ENCODE results near the gene GSG1L. TPM values are rescaled to one million over a fixed set of nuclear protein-coding genes. Genes with fewer than 3 reads are reported as not detected.

The GSG1L gene
- total and polyA plus RNA-seq, 2 experiments from 2014 or later = not detected

GRCh38 chr16:27928542-27928941 is 135.0 kb downstream of the GSG1L start:
- Histone ChIP-seq H3K4me2 (no peak overlapping the region), H3K27me3 (peaks cover 6% of the 10 kb centered on the region), H3K9me3 (ENCODE audit: low read depth) (no peaks in the 10 kb centered on the region), H3K4me3 (no peak overlapping the region), H3K4me1 (ENCODE audit: insufficient read depth) (no peaks in the 10 kb centered on the region), H3K9me2 (replicated peaks; ENCODE audit: insufficient read depth) (no peaks in the 10 kb centered on the region), H3K36me3 (replicated peaks; ENCODE audit: insufficient read depth, low read depth) (no peaks in the 10 kb centered on the region), H3K79me2 (no peaks in the 10 kb centered on the region), H3K27ac (no peak overlapping the region), H2AFZ (no peak overlapping the region), H4K20me1 (ENCODE audit: insufficient read depth, poor library complexity, severe bottlenecking) (no peaks in the 10 kb centered on the region)
- no peak for TF ChIP-seq EZH2 (IDR thresholded peaks at IDR 0.05; ENCODE audit: borderline replicate concordance)
- no peak for TF ChIP-seq EZH2phosphoT487 (IDR thresholded peaks at IDR 0.05; ENCODE audit: low read depth, severe bottlenecking, unreplicated experiment)
- 42% methylated on average over 6 of the region's 6 CpGs for WGBS (ENCODE audit: low lambda C conversion rate, missing lambda C conversion rate)
- DNase-seq (ENCODE audit: low spot score) = no peak

DNA sequence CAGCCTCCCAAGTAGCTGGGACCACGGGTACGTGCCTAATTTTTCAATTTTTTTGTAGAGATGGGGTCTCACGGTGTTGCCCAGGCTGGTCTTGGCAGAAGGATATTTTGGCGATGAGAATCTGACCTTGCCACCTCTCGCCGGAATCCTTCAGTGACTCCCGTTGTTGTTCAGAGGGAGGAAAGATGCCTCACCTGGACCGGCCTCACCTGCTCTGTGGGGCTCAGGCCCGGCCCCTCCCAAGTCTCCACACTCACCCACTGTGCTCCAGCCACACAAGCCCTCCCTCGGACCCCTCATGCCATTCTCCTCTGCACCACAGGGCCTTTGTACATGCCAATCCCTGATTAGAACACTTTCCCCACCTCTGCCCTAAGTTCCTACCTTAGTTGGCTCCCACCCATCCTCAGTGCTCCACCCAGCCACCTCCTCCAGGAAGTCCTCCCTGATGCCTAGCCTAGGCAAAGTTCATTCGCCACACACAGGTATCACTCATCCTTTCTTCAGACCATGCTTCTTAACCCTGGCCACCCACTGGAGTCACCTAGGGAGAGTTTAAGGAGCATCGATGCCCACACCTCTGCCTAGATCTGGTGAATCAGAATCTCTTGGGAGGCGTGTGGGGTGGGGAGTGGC is 136.1 kb downstream of the GSG1L start:
- 77% methylated on average over 13 of the region's 13 CpGs for whole genome bisulfite sequencing (ENCODE audit: low lambda C conversion rate, missing lambda C conversion rate)
- H3K9me2 ChIP-seq (replicated peaks; ENCODE audit: insufficient read depth) = no peaks in the 10 kb centered on the region
- H4K20me1 ChIP-seq (ENCODE audit: insufficient read depth, poor library complexity, severe bottlenecking) = no peaks in the 10 kb centered on the region
- H2AFZ ChIP-seq = no peak overlapping the region
- no peaks in the 10 kb centered on the region for H3K4me1 ChIP-seq (ENCODE audit: insufficient read depth)
- TF ChIP-seq EZH2phosphoT487 (IDR thresholded peaks at IDR 0.05; ENCODE audit: low read depth, severe bottlenecking, unreplicated experiment) = no peak
- peaks cover 6% of the 10 kb centered on the region for H3K27me3 ChIP-seq
- H3K79me2 ChIP-seq = no peaks in the 10 kb centered on the region
- H3K4me3 ChIP-seq = no peak overlapping the region
- H3K4me2 ChIP-seq = no peak overlapping the region
- no peaks in the 10 kb centered on the region for H3K9me3 ChIP-seq (ENCODE audit: low read depth)
- H3K27ac ChIP-seq = no peak overlapping the region
- no peak for DNase-seq (ENCODE audit: low spot score)
- H3K36me3 ChIP-seq (replicated peaks; ENCODE audit: insufficient read depth, low read depth) = no peaks in the 10 kb centered on the region

- Histone ChIP-seq H3K36me3 (replicated peaks; ENCODE audit: insufficient read depth, low read depth) (no peaks in the 10 kb centered on the region), H3K9me2 (replicated peaks; ENCODE audit: insufficient read depth) (no peaks in the 10 kb centered on the region), H3K4me2 (no peak overlapping the region), H2AFZ (no peak overlapping the region), H3K9me3 (ENCODE audit: low read depth) (no peaks in the 10 kb centered on the region), H3K27ac (no peak overlapping the region), H3K27me3 (peaks cover 6% of the 10 kb centered on the region), H3K79me2 (no peaks in the 10 kb centered on the region), H4K20me1 (ENCODE audit: insufficient read depth, poor library complexity, severe bottlenecking) (no peaks in the 10 kb centered on the region), H3K4me1 (ENCODE audit: insufficient read depth) (no peaks in the 10 kb centered on the region), H3K4me3 (no peak overlapping the region)
- TF ChIP-seq EZH2phosphoT487 (IDR thresholded peaks at IDR 0.05; ENCODE audit: low read depth, severe bottlenecking, unreplicated experiment) = no peak
- no peak for TF ChIP-seq EZH2 (IDR thresholded peaks at IDR 0.05; ENCODE audit: borderline replicate concordance)
- TF ChIP-seq, protein P1, sequence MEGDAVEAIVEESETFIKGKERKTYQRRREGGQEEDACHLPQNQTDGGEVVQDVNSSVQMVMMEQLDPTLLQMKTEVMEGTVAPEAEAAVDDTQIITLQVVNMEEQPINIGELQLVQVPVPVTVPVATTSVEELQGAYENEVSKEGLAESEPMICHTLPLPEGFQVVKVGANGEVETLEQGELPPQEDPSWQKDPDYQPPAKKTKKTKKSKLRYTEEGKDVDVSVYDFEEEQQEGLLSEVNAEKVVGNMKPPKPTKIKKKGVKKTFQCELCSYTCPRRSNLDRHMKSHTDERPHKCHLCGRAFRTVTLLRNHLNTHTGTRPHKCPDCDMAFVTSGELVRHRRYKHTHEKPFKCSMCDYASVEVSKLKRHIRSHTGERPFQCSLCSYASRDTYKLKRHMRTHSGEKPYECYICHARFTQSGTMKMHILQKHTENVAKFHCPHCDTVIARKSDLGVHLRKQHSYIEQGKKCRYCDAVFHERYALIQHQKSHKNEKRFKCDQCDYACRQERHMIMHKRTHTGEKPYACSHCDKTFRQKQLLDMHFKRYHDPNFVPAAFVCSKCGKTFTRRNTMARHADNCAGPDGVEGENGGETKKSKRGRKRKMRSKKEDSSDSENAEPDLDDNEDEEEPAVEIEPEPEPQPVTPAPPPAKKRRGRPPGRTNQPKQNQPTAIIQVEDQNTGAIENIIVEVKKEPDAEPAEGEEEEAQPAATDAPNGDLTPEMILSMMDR (IDR thresholded peaks at IDR 0.05; ENCODE audit: poor library complexity) = no peak
- no peak for DNase-seq (ENCODE audit: low spot score)
- 74% methylated on average over 9 of the region's 9 CpGs for WGBS (ENCODE audit: low lambda C conversion rate, missing lambda C conversion rate)
These were observed 137.9 kb downstream of the GSG1L start for GRCh38 chr16:27925612-27926011.

- no peak overlapping the region for H3K4me3 ChIP-seq
These were observed 138.9 kb downstream of the GSG1L start for GRCh38 chr16:27924411-27925118.

DNA sequence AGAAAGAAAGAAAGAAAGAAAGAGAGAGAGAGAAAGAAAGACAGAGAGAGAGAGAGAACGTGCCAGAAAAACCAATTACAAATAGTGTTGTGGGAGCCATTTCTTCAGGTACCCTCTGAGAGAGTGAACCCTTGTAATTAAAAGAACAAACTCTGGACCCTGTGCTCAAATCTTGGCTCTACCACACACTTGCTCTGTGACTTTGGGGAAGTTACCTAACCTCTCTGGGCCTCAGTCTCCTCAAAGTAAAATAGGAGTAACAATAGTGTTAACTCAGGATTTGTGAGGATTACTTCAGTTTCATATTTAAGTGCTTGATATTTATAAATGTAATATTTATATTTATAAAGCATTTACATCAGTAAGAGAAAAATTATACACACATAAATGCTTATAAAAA is 139.8 kb downstream of the GSG1L start:
- no peak for TF ChIP-seq EZH2 (IDR thresholded peaks at IDR 0.05; ENCODE audit: borderline replicate concordance)
- no peak for TF ChIP-seq EZH2phosphoT487 (IDR thresholded peaks at IDR 0.05; ENCODE audit: low read depth, severe bottlenecking, unreplicated experiment)
- TF ChIP-seq, protein P1 (IDR thresholded peaks at IDR 0.05; ENCODE audit: poor library complexity) = no peak
- Histone ChIP-seq H4K20me1 (ENCODE audit: insufficient read depth, poor library complexity, severe bottlenecking) (no peaks in the 10 kb centered on the region), H3K4me2 (no peak overlapping the region), H3K4me1 (ENCODE audit: insufficient read depth) (no peaks in the 10 kb centered on the region), H3K4me3 (no peak overlapping the region), H2AFZ (no peak overlapping the region), H3K9me2 (replicated peaks; ENCODE audit: insufficient read depth) (no peaks in the 10 kb centered on the region), H3K9me3 (ENCODE audit: low read depth) (no peaks in the 10 kb centered on the region), H3K79me2 (no peaks in the 10 kb centered on the region), H3K27ac (no peak overlapping the region), H3K36me3 (replicated peaks; ENCODE audit: insufficient read depth, low read depth) (no peaks in the 10 kb centered on the region), H3K27me3 (peaks cover 6% of the 10 kb centered on the region)
- no peak for DNase-seq (ENCODE audit: low spot score)
- WGBS (ENCODE audit: low lambda C conversion rate, missing lambda C conversion rate) = 92% methylated on average over 1 of the region's 1 CpG

More at GRCh38 chr16:27924411-27925118, 138.9 kb downstream of the GSG1L start:
- no peak overlapping the region for H3K27ac ChIP-seq
- no peaks in the 10 kb centered on the region for H3K36me3 ChIP-seq (replicated peaks; ENCODE audit: insufficient read depth, low read depth)
- H3K9me3 ChIP-seq (ENCODE audit: low read depth) = no peaks in the 10 kb centered on the region
- no peaks in the 10 kb centered on the region for H3K9me2 ChIP-seq (replicated peaks; ENCODE audit: insufficient read depth)
- peaks cover 6% of the 10 kb centered on the region for H3K27me3 ChIP-seq
- DNase-seq (ENCODE audit: low spot score) = no peak
- H3K79me2 ChIP-seq = no peaks in the 10 kb centered on the region
- TF ChIP-seq EZH2 (IDR thresholded peaks at IDR 0.05; ENCODE audit: borderline replicate concordance) = no peak
- 68% methylated on average over 4 of the region's 4 CpGs for WGBS (ENCODE audit: low lambda C conversion rate, missing lambda C conversion rate)
- H3K4me2 ChIP-seq = no peak overlapping the region
- H3K4me1 ChIP-seq (ENCODE audit: insufficient read depth) = no peaks in the 10 kb centered on the region
- no peaks in the 10 kb centered on the region for H4K20me1 ChIP-seq (ENCODE audit: insufficient read depth, poor library complexity, severe bottlenecking)
- H2AFZ ChIP-seq = no peak overlapping the region
